ENCODE results near the gene PGLYRP4. TPM values are rescaled to one million over a fixed set of nuclear protein-coding genes. Genes with fewer than 3 reads are reported as not detected.

The PGLYRP4 gene, protein sequence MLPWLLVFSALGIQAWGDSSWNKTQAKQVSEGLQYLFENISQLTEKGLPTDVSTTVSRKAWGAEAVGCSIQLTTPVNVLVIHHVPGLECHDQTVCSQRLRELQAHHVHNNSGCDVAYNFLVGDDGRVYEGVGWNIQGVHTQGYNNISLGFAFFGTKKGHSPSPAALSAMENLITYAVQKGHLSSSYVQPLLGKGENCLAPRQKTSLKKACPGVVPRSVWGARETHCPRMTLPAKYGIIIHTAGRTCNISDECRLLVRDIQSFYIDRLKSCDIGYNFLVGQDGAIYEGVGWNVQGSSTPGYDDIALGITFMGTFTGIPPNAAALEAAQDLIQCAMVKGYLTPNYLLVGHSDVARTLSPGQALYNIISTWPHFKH
- total RNA-seq, result not detected in 2 replicates

DNA sequence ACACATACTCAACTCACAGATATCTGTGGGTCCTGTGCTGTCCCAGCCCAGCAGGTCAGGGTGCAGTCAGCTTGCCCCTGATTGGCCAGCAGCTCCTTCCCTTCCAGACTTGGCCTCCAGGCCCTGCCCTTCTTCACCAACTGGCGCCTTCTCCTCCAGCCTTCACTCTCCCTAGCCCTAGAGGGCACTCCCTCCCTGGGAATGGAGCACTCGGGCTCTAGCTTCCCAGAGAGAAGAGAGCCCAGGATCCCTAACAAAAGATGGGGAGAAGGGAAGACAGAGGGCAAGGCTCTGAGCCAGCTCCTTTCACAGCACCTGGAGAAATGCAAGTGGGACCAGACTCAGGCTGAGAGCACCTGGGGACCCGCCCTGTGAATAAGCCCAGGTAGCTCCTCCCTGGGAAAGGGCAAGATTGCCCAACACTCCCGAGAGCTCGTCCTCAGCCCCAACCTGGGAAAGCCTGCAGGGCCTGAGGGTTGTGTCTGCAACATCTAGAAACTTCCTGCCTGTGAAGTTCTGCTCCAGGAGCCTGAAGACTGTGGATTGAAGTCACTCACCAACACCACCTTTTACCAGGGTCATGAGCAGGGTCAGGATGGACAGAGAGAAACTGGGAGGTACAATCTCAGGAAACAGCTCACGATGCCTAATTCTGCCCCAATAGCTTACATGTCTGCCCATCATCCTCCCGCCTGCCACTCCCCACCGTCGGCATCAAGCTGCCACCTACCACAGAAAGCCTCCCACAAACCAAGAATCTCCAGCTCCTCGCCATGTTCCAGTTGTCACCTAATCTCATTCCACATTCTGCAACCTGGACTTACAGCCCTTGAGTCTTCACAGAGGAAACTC is at the start of gene PGLYRP4:
Gene PGLYRP4, minus strand, starts transcription at position 331 of the 852 bp plus-strand sequence. CDS start 909 bp downstream, outside the sequence.

GRCh38 chr1:153390938-153391710 is 42.5 kb upstream of the PGLYRP4 start, which contains the start of gene S100A8:
Gene S100A8, minus strand, starts transcription at chr1:153391073. Its CDS starts 538 bp downstream, at chr1:153390535.

DNA sequence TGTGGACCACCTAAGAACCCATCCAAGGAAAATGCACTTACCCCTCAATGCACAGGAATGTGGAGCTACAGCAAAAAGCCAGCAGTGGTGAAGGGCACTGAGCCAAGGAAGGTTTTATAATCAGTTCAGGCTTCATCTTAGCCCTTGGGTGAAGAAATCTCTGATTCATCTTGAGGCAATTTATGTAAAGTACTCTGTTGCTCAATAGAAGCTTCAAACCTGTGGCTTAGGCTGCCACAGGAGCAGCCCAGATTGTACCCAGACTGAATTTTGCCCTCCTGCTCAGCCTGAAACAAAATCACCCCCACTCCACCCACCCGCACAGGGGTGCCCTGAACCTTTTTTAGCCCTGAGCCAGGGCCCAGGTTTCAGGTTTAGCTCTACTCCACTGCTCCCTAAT is 26.9 kb upstream of the PGLYRP4 start, which contains the start of gene S100A12:
Gene S100A12, minus strand, starts transcription at position 111 of the 400 bp plus-strand sequence. CDS start 1,029 bp downstream, outside the sequence.

GRCh38 chr1:153357853-153358690 is 9.4 kb upstream of the PGLYRP4 start, which contains the start of gene S100A9:
Gene S100A9, plus strand, starts transcription at chr1:153357854. Its CDS starts 430 bp downstream, at chr1:153358284.

GRCh38 chr1:153312570-153313186 is 36.0 kb downstream of the PGLYRP4 start, which contains the start of gene PGLYRP3:
Gene PGLYRP3, minus strand, starts transcription at chr1:153312952. Its CDS starts 2,287 bp downstream, at chr1:153310665.

Other genes starting within 250 kb of the PGLYRP4 start
- gene SPRR2F, start 235.3 kb downstream of the PGLYRP4 start, total RNA-seq, result not detected in 2 replicates
- gene SPRR2G, start 198.0 kb downstream of the PGLYRP4 start, total RNA-seq, result not detected in 2 replicates
- not detected in 2 replicates for gene LELP1, start 145.4 kb downstream of the PGLYRP4 start, total RNA-seq
- not detected in 2 replicates for gene PRR9, start 131.3 kb downstream of the PGLYRP4 start, total RNA-seq
- not detected in 2 replicates for gene LORICRIN, start 89.2 kb downstream of the PGLYRP4 start, total RNA-seq
- not detected in 2 replicates for gene PGLYRP3, start 35.9 kb downstream of the PGLYRP4 start, total RNA-seq
- 0.28 and 0.83 TPM in 2 replicates for gene S100A9, start 9.0 kb upstream of the PGLYRP4 start, total RNA-seq
- gene S100A12, start 26.8 kb upstream of the PGLYRP4 start, total RNA-seq, result not detected in 2 replicates
- gene S100A8, start 42.2 kb upstream of the PGLYRP4 start, total RNA-seq, result not detected in 2 replicates
- not detected in 2 replicates for gene S100A7A, start 67.7 kb upstream of the PGLYRP4 start, total RNA-seq
- gene S100A7, start 111.8 kb upstream of the PGLYRP4 start, total RNA-seq, result not detected in 2 replicates
- gene S100A6, start 187.2 kb upstream of the PGLYRP4 start, total RNA-seq, result 1,840 and 3,415 TPM in 2 replicates
- gene S100A5, start 192.1 kb upstream of the PGLYRP4 start, total RNA-seq, result 1.1 TPM in 1 of 2 replicates, not detected in the other
- 191 and 237 TPM in 2 replicates for gene S100A4, start 197.0 kb upstream of the PGLYRP4 start, total RNA-seq
- 8.2 and 10.4 TPM in 2 replicates for gene S100A3, start 200.4 kb upstream of the PGLYRP4 start, total RNA-seq
- 1.8 and 2.6 TPM in 2 replicates for gene S100A2, start 217.0 kb upstream of the PGLYRP4 start, total RNA-seq

Data from smooth muscle cell of bladder (primary cell).